ENCODE data around the gene CHD9. TPM values are rescaled to one million over a fixed set of nuclear protein-coding genes. Genes with fewer than 3 reads are reported as not detected.

Gene CHD9
- total and polyA plus RNA-seq, 9 of the 15 experiments (the other 6 are each of a cell fraction or from before 2014, with no cell fraction given), result 29.0 to 69.3 (median 40.6) TPM

DNA sequence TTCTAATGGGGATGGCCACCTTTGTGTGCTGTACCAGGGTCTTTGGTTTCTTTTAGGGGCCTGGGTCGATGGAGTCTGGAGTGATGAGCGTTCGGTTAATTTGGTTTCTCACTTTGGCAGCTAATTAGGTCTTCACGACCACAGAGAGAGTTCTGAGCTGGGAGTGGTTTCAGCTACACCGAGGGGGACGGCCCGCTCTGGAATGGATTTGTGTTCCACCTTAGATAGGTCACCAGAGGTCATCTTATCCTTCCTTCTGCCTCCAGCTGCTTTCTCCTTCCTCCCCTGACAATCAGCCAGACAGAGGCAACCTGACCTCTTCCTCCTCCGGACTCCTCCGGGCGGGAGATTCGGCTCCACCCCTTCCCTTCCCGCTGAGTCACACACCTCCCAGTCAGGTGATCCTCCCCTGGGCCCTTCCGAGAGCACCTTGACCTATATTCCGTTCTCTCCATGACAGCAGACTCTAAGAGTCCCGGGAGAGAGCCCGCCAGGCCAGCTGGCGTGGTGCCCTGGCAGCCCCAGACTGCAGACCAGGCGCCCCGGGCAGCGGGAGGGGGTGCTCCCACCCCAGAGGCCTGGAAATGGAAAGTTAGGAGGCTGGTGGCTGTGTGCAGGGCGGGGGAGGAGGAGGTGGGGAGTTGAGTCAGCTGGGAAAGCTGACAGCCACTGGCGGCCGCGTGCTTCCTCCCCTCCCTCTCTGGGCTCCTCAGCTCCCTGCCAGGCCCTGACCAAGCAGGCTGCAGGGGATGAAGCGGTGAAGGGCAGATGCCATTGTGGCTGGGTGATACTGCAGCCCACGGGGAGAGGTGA, 44.7 kb downstream of the CHD9 start (continued):
- TF ChIP-seq, protein P1, sequence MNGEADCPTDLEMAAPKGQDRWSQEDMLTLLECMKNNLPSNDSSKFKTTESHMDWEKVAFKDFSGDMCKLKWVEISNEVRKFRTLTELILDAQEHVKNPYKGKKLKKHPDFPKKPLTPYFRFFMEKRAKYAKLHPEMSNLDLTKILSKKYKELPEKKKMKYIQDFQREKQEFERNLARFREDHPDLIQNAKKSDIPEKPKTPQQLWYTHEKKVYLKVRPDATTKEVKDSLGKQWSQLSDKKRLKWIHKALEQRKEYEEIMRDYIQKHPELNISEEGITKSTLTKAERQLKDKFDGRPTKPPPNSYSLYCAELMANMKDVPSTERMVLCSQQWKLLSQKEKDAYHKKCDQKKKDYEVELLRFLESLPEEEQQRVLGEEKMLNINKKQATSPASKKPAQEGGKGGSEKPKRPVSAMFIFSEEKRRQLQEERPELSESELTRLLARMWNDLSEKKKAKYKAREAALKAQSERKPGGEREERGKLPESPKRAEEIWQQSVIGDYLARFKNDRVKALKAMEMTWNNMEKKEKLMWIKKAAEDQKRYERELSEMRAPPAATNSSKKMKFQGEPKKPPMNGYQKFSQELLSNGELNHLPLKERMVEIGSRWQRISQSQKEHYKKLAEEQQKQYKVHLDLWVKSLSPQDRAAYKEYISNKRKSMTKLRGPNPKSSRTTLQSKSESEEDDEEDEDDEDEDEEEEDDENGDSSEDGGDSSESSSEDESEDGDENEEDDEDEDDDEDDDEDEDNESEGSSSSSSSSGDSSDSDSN (IDR thresholded peaks at IDR 0.05; ENCODE audit: borderline replicate concordance in 1 of 2, low read depth in 2 of 2, low read length in 2 of 2), result peak in 1 of 2 experiments; percentile 40; a peak in 1 of 4 replicates
- TF ChIP-seq GABPA (tag; conservative IDR thresholded peaks at IDR 0.05; ENCODE audit: low read depth), result peak; percentile 44
- TF ChIP-seq, protein P2, sequence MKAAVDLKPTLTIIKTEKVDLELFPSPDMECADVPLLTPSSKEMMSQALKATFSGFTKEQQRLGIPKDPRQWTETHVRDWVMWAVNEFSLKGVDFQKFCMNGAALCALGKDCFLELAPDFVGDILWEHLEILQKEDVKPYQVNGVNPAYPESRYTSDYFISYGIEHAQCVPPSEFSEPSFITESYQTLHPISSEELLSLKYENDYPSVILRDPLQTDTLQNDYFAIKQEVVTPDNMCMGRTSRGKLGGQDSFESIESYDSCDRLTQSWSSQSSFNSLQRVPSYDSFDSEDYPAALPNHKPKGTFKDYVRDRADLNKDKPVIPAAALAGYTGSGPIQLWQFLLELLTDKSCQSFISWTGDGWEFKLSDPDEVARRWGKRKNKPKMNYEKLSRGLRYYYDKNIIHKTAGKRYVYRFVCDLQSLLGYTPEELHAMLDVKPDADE (conservative IDR thresholded peaks at IDR 0.05; ENCODE audit: control insufficient read depth, low read depth, low read length), result no peak; the same call in 1 of the 2 replicates
- peak; percentile 60 to 80; a peak in 3 of 4 replicates for TF ChIP-seq KDM1A (IDR thresholded peaks at IDR 0.05)
- no peak for TF ChIP-seq TEAD4 (IDR thresholded peaks at IDR 0.05; ENCODE audit: low read length)
- TF ChIP-seq TEAD4 (CRISPR knock-in tag; IDR thresholded peaks at IDR 0.05; ENCODE audit: borderline replicate concordance), result no peak
- TF ChIP-seq, protein P3, sequence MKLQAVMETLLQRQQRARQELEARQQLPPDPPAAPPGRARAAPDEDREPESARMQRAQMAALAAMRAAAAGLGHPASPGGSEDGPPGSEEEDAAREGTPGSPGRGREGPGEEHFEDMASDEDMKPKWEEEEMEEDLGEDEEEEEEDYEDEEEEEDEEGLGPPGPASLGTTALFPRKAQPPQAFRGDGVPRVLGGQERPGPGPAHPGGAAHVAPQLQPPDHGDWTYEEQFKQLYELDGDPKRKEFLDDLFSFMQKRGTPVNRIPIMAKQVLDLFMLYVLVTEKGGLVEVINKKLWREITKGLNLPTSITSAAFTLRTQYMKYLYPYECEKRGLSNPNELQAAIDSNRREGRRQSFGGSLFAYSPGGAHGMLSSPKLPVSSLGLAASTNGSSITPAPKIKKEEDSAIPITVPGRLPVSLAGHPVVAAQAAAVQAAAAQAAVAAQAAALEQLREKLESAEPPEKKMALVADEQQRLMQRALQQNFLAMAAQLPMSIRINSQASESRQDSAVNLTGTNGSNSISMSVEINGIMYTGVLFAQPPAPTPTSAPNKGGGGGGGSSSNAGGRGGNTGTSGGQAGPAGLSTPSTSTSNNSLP (IDR thresholded peaks at IDR 0.05; ENCODE audit: borderline replicate concordance, low read depth, low read length), result 0 out of 2 replicates have a peak, but pooled peaks have one; percentile 10
- TF ChIP-seq TRIM24 (IDR thresholded peaks at IDR 0.05), result peak in 1 of 2 experiments; percentile 48; a peak in 1 of 4 replicates
- peak; percentile 92 for TF ChIP-seq SAP30 (IDR thresholded peaks at IDR 0.05; ENCODE audit: borderline replicate concordance, insufficient read depth, low read depth, low read length, poor library complexity, severe bottlenecking)
- TF ChIP-seq, protein P4, sequence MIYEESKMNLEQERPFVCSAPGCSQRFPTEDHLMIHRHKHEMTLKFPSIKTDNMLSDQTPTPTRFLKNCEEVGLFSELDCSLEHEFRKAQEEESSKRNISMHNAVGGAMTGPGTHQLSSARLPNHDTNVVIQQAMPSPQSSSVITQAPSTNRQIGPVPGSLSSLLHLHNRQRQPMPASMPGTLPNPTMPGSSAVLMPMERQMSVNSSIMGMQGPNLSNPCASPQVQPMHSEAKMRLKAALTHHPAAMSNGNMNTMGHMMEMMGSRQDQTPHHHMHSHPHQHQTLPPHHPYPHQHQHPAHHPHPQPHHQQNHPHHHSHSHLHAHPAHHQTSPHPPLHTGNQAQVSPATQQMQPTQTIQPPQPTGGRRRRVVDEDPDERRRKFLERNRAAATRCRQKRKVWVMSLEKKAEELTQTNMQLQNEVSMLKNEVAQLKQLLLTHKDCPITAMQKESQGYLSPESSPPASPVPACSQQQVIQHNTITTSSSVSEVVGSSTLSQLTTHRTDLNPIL (CRISPR knock-in tag; IDR thresholded peaks at IDR 0.05), result no peak
- TF ChIP-seq C11orf30 (IDR thresholded peaks at IDR 0.05; ENCODE audit: low read depth), result peak; percentile 95
- 0 out of 2 replicates have a peak, but pooled peaks have one; percentile 16 for TF ChIP-seq MTA2 (IDR thresholded peaks at IDR 0.05; ENCODE audit: low read depth)
- TF ChIP-seq, protein P5, sequence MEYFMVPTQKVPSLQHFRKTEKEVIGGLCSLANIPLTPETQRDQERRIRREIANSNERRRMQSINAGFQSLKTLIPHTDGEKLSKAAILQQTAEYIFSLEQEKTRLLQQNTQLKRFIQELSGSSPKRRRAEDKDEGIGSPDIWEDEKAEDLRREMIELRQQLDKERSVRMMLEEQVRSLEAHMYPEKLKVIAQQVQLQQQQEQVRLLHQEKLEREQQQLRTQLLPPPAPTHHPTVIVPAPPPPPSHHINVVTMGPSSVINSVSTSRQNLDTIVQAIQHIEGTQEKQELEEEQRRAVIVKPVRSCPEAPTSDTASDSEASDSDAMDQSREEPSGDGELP (CRISPR knock-in tag; IDR thresholded peaks at IDR 0.05; ENCODE audit: borderline replicate concordance), result peak; percentile 99
- TF ChIP-seq L3MBTL2 (IDR thresholded peaks at IDR 0.05), result peak; percentile 86
- TF ChIP-seq DMBX1 (CRISPR knock-in tag; IDR thresholded peaks at IDR 0.05; ENCODE audit: borderline replicate concordance), result peak; percentile 14; the same call in 1 of the 2 replicates
